Adrenal gland (tissue), 5 donors: ENCODE measurements around the gene PNPLA7.

Experiments used
- CTCF ChIP-seq, 6 experiments: fragments of 450-650 bp in 4 of 6; fragments of 200-600 bp in 2 of 6; sonication (generic) in 1 of 6; IDR thresholded peaks; 1 replicate in 5 of 6; 2 replicates in 1 of 6; pipeline versions ENCODE4 v1.5.1 to v1.8.0; 2016 to 2021; ENCODE audit warnings: antibody characterized with exemption in 6 of 6, mild to moderate bottlenecking in 2 of 6, moderate library complexity in 1 of 6
- POLR2A ChIP-seq, 2 donors: fragments of 450-650 bp; IDR thresholded peaks; one replicate each; pipeline ENCODE4 v1.6.1; 2017; ENCODE audit warnings: antibody characterized with exemption in 2 of 2, mild to moderate bottlenecking in 2 of 2, moderate library complexity in 1 of 2
- donor health status: DM: no; HTN: no; CAD: no.

GRCh38 chr9:137433916-137434431 lies 116.2 kb downstream of the PNPLA7 start:
- TF ChIP-seq CTCF (IDR thresholded peaks at IDR 0.05) (no peak), POLR2A (IDR thresholded peaks at IDR 0.05) (no peak)
